OCI-LY1 (cell line): ENCODE data around the gene ABHD16A.

ENCODE experiments used
- CTCF ChIP-seq: fragments of 200-600 bp; sonication (generic), shearing (Covaris generic); IDR thresholded peaks from 2 replicates; pipeline ENCODE4 v1.5.1; 2017; ENCODE audit warnings: mild to moderate bottlenecking, antibody characterized with exemption, low read length, moderate library complexity, mixed read lengths
- EZH2 ChIP-seq: fragments of 200-600 bp; sonication (generic), shearing (Covaris generic); IDR thresholded peaks from 2 replicates; pipeline ENCODE4 v1.8.0; 2017; ENCODE audit warnings: borderline replicate concordance, mixed run types, mild to moderate bottlenecking, antibody characterized with exemption, low read length, moderate library complexity, mixed read lengths

- TF ChIP-seq CTCF (no peak), EZH2 (no peak)
Observed at GRCh38 chr6:31651602-31652191, 51.4 kb downstream of the ABHD16A start.
